ENCODE data around the gene CDHR2. TPM values are rescaled to one million over a fixed set of nuclear protein-coding genes. Genes with fewer than 3 reads are reported as not detected.

The CDHR2 gene
- total RNA-seq, 4 donors from 2014 or later = not detected

DNA sequence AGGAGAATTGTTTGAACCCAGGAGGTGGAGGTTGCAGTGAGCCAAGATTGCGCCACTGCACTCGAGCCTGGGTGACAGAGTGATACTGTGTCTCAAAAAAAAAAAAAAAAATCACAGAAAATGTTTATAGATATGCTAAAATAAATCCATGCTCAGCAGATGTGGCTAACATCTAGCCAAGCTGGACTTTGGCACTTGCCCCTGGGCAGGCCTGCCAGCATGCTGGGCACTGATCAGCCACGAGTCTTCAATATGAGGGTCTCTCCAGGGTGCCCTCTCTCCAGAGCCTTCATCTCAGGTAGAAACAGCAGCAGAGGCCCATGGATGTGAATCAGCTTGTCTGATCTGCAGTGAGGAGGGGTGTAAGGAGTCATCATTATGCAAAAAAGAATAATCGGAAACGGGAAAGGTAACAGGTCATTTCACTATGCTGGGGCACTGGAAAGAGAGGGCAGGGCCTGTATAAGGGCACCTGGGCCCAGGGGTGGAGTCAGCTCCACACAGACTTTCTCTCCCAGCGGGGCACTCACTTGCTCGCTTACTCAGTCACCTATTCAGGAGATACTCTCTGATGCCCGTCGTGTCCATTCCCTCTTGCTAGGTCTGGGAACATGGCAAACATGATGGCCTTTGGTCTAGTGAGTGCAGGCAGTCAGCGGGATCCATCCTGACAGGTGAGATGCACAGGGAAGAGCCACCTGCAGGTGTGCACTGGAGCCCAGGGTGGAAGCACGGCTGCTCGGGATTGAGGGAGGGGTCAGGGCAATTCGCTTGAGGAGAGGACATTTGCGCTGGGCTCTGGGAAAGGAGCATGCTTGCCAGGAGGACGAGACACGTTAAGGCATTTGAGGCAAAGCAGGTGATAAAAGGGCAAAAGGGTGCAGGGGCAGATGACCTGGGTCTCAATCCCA lies 29.1 kb upstream of the CDHR2 start:
- TF ChIP-seq, protein P1, sequence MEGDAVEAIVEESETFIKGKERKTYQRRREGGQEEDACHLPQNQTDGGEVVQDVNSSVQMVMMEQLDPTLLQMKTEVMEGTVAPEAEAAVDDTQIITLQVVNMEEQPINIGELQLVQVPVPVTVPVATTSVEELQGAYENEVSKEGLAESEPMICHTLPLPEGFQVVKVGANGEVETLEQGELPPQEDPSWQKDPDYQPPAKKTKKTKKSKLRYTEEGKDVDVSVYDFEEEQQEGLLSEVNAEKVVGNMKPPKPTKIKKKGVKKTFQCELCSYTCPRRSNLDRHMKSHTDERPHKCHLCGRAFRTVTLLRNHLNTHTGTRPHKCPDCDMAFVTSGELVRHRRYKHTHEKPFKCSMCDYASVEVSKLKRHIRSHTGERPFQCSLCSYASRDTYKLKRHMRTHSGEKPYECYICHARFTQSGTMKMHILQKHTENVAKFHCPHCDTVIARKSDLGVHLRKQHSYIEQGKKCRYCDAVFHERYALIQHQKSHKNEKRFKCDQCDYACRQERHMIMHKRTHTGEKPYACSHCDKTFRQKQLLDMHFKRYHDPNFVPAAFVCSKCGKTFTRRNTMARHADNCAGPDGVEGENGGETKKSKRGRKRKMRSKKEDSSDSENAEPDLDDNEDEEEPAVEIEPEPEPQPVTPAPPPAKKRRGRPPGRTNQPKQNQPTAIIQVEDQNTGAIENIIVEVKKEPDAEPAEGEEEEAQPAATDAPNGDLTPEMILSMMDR (IDR thresholded peaks at IDR 0.05) = no peak
- TF ChIP-seq EP300 (IDR thresholded peaks at IDR 0.05) = no peak
- TF ChIP-seq POLR2A (IDR thresholded peaks at IDR 0.05) = no peak
- Histone ChIP-seq H3K4me3 (no peak overlapping the region), H3K4me1 (no peaks in the 10 kb centered on the region), H3K27me3 (no peaks in the 10 kb centered on the region), H3K36me3 (no peaks in the 10 kb centered on the region), H3K27ac (no peak overlapping the region), H3K9me3 (no peaks in the 10 kb centered on the region)
- no peak for DNase-seq (ENCODE audit: low spot score in 2 of 2)
- WGBS, 2 donors = 71 to 74% methylated on average over 16 of the region's 16 CpGs

DNA sequence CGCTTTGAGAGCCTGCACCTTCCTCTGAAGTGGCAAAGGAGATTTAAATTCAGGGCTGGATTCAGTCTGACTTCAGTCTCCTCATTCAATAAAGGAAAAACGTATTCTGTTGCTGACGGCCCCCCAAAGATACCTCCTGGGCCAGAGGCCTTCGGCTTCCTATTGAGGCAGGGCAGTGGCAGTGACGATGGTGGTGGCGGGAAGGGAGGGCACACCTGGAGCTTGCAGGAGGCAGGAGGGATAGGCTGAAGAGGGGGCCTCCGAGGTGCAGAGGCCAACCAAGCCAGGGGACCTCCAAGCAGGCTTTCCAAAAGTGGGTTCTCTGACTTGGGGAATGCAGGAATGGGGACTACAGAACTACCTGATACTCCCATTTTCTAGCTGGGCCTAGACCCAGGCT lies 27.9 kb upstream of the CDHR2 start:
- WGBS, 2 donors = 75 to 83% methylated on average over 7 of the region's 7 CpGs
- Histone ChIP-seq H3K9me3 (no peaks in the 10 kb centered on the region), H3K36me3 (peaks cover 0 to 7% (median 0%) of the 10 kb centered on the region in 3 donors), H3K27me3 (no peaks in the 10 kb centered on the region), H3K4me3 (no peak overlapping the region), H3K4me1 (no peaks in the 10 kb centered on the region), H3K27ac (no peak overlapping the region)
- TF ChIP-seq POLR2A (IDR thresholded peaks at IDR 0.05) = no peak
- TF ChIP-seq, protein P1 (IDR thresholded peaks at IDR 0.05) = no peak
- TF ChIP-seq EP300 (IDR thresholded peaks at IDR 0.05) = no peak
- no peak for DNase-seq (ENCODE audit: low spot score in 2 of 2)

GRCh38 chr5:176521699-176522263 lies 27.4 kb upstream of the CDHR2 start:
- Histone ChIP-seq H3K27me3 (no peaks in the 10 kb centered on the region), H3K9me3 (no peaks in the 10 kb centered on the region), H3K27ac (no peak overlapping the region), H3K4me1 (no peaks in the 10 kb centered on the region), H3K4me3 (no peak overlapping the region), H3K36me3 (peaks cover 0 to 11% (median 0%) of the 10 kb centered on the region in 3 donors)
- 57 to 79% methylated on average over 10 of the region's 10 CpGs for WGBS, 2 donors
- TF ChIP-seq EP300 (IDR thresholded peaks at IDR 0.05) (no peak), POLR2A (IDR thresholded peaks at IDR 0.05) (no peak)
- TF ChIP-seq, protein P1 (IDR thresholded peaks at IDR 0.05) = no peak
- DNase-seq (ENCODE audit: low spot score in 2 of 2) = no peak

DNA sequence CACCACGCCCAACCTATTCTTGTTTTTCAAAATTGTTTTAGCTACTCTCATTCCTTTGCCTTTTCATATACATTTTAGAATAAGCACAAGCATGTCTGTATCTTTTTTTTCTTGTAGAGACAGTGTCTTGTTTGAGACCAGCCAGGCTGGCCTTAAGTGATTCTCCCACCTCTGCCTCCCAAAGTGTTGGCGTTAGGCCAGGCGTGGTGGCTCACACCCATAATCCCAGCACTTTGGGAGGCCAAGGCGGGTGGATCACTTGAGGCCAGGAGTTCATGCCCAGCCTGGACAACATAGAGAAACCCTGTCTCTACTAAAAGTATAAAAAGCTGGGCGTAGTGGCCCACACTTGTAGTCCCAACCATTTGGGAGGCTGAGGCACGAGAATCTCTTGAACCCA lies 25.0 kb upstream of the CDHR2 start:
- H3K9me3 ChIP-seq = no peaks in the 10 kb centered on the region
- no peak for DNase-seq (ENCODE audit: low spot score in 2 of 2)
- H3K27me3 ChIP-seq = no peaks in the 10 kb centered on the region
- WGBS, 2 donors = 89 to 91% methylated on average over 6 of the region's 6 CpGs
- peaks cover 0 to 13% (median 4%) of the 10 kb centered on the region in 4 donors for H3K4me1 ChIP-seq
- TF ChIP-seq POLR2A (IDR thresholded peaks at IDR 0.05) (no peak), EP300 (IDR thresholded peaks at IDR 0.05) (no peak)
- TF ChIP-seq, protein P1 (IDR thresholded peaks at IDR 0.05) = no peak
- peaks cover 0 to 35% (median 7%) of the 10 kb centered on the region in 3 donors for H3K36me3 ChIP-seq
- H3K4me3 ChIP-seq = no peak overlapping the region
- H3K27ac ChIP-seq = no peak overlapping the region

- H3K36me3 ChIP-seq = peaks cover 0 to 43% (median 14%) of the 10 kb centered on the region in 3 donors
- no peak overlapping the region for H3K27ac ChIP-seq
- TF ChIP-seq, protein P1 (IDR thresholded peaks at IDR 0.05) = no peak
- TF ChIP-seq EP300 (IDR thresholded peaks at IDR 0.05) = no peak
- no peak for TF ChIP-seq POLR2A (IDR thresholded peaks at IDR 0.05)
- H3K4me1 ChIP-seq = peaks cover 0 to 22% (median 7%) of the 10 kb centered on the region in 4 donors
- no peaks in the 10 kb centered on the region for H3K9me3 ChIP-seq
- H3K27me3 ChIP-seq = no peaks in the 10 kb centered on the region
- no peak overlapping the region for H3K4me3 ChIP-seq
- WGBS, 2 donors = 87 to 93% methylated on average over 15 of the region's 15 CpGs
- no peak for DNase-seq (ENCODE audit: low spot score in 2 of 2)
Measured at GRCh38 chr5:176524987-176525386, 24.2 kb upstream of the CDHR2 start.

All from tibial nerve (tissue), 4 donors.